Breast epithelium (tissue), 3 donors: ENCODE results near the gene EAF1.
"Not testable (repeated sequence)": the region's sequence is repeated elsewhere in the genome, so short reads cannot be mapped to it uniquely, and the experiment has no call there.

Source experiments
- POLR2A ChIP-seq: fragments of 450-650 bp; IDR thresholded peaks from one replicate; pipeline ENCODE4 v1.6.1; 2016; ENCODE audit warnings: antibody characterized with exemption, mild to moderate bottlenecking, moderate library complexity
- TF ChIP-seq, protein P1 (sequence below), 3 donors: fragments of 450-650 bp; IDR thresholded peaks; one replicate each; pipeline ENCODE4 v1.5.1; 2016 to 2017; ENCODE audit warnings: antibody characterized with exemption in 3 of 3, mild to moderate bottlenecking in 3 of 3, moderate library complexity in 3 of 3

DNA sequence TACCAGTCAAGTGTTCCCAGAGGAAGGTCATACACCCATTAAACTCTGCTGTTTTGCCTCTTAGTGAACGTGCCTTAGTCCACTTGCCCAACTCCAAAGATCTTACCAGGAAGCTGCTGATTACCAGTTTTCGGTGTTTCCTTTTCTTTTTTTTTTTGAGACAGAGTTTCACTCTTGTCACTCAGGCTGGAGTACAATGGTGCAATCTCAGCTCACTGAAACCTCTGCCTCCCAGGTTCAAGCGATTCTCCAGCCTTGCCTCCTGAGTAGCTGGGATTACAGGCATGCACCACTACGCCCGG is 40.8 kb upstream of the EAF1 start:
- TF ChIP-seq, protein P1, sequence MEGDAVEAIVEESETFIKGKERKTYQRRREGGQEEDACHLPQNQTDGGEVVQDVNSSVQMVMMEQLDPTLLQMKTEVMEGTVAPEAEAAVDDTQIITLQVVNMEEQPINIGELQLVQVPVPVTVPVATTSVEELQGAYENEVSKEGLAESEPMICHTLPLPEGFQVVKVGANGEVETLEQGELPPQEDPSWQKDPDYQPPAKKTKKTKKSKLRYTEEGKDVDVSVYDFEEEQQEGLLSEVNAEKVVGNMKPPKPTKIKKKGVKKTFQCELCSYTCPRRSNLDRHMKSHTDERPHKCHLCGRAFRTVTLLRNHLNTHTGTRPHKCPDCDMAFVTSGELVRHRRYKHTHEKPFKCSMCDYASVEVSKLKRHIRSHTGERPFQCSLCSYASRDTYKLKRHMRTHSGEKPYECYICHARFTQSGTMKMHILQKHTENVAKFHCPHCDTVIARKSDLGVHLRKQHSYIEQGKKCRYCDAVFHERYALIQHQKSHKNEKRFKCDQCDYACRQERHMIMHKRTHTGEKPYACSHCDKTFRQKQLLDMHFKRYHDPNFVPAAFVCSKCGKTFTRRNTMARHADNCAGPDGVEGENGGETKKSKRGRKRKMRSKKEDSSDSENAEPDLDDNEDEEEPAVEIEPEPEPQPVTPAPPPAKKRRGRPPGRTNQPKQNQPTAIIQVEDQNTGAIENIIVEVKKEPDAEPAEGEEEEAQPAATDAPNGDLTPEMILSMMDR (IDR thresholded peaks at IDR 0.05) = not testable (repeated sequence)
- not testable (repeated sequence) for TF ChIP-seq POLR2A
